GM13977 (cell line): ENCODE results near the gene DTNB.
"Not testable (repeated sequence)": the region's sequence is repeated elsewhere in the genome, so short reads cannot be mapped to it uniquely, and the experiment has no call there.

Experiments used
- DNase-seq: peaks from one replicate; pipeline ENCODE4 v3.0.0; 2012; ENCODE audit warnings: low spot score
- CTCF ChIP-seq: IDR thresholded peaks from 2 replicates; pipeline ENCODE4 v1.5.1; 2012; ENCODE audit warnings: mild to moderate bottlenecking, control low read depth; ENCODE audit not compliant: insufficient read depth; ENCODE audit errors: extremely low read depth, missing control alignments
- in situ Hi-C: fragments of 300-500 bp; cut with MboI; formaldehyde crosslinking; loops from one replicate; pipeline ENCODE4 v1.12.0; 2022; ENCODE audit warnings: low sequenced_read_pairs, low pct_unique_long_range_greater_than_20kb, mixed read lengths, inconsistent platforms; ENCODE audit not compliant: unreplicated experiment

Gene DTNB

GRCh38 chr2:25551316-25551715, 122.1 kb downstream of the DTNB start:
- in situ Hi-C loops, result no loop called here
- TF ChIP-seq CTCF, result no peak
- no peak for DNase-seq

GRCh38 chr2:25549571-25549970, 123.8 kb downstream of the DTNB start:
- DNase-seq, in situ Hi-C loops: not testable (repeated sequence)

GRCh38 chr2:25548601-25549000, 124.8 kb downstream of the DTNB start:
- in situ Hi-C loops, result no loop called here
- TF ChIP-seq CTCF, result no peak
- no peak for DNase-seq

- in situ Hi-C loops, result no loop called here
- TF ChIP-seq CTCF, result no peak
These were observed 126.5 kb downstream of the DTNB start for GRCh38 chr2:25546852-25547251.

GRCh38 chr2:25545899-25546298, 127.5 kb downstream of the DTNB start:
- in situ Hi-C loops, result no loop called here
- no peak for TF ChIP-seq CTCF
- DNase-seq, result no peak

More at GRCh38 chr2:25546852-25547251, 126.5 kb downstream of the DTNB start:
- no peak for DNase-seq

GRCh38 chr2:25544445-25544844, 128.9 kb downstream of the DTNB start:
- in situ Hi-C loops, result no loop called here
- no peak for TF ChIP-seq CTCF

GRCh38 chr2:25543939-25544338, 129.4 kb downstream of the DTNB start:
- in situ Hi-C loops, result no loop called here
- no peak for DNase-seq
- TF ChIP-seq CTCF, result no peak

More at GRCh38 chr2:25544445-25544844, 128.9 kb downstream of the DTNB start:
- no peak for DNase-seq
